GM19397 (cell line): ENCODE measurements around the gene SPATS2.

Experiments
- ATAC-seq: cut with Tn5 transposase; IDR thresholded peaks from one replicate; pipeline ENCODE4 v1.9.1; 2021; ENCODE audit warnings: mild to moderate bottlenecking, moderate library complexity; ENCODE audit not compliant: unreplicated experiment

SPATS2 gene

DNA sequence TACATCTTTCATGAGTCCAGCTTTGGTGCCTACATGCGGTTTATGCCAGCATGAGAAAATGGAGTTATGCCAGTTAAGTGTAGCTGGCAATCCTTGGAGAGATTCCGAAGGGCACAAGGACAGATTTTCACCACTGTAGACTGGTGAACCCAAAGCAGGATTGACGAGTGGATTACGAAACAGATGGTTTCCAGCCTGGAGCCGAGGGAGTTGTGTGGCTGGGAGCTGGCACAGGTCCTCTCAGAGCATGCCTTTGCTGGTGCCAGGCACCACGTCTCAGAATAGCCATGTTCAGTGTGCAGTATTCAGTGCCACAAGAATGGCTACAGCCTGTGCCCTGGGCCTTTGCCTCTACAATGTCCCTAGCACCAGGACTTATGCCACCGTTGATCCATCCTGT is 184.8 kb downstream of the SPATS2 start:
- no peak for ATAC-seq

DNA sequence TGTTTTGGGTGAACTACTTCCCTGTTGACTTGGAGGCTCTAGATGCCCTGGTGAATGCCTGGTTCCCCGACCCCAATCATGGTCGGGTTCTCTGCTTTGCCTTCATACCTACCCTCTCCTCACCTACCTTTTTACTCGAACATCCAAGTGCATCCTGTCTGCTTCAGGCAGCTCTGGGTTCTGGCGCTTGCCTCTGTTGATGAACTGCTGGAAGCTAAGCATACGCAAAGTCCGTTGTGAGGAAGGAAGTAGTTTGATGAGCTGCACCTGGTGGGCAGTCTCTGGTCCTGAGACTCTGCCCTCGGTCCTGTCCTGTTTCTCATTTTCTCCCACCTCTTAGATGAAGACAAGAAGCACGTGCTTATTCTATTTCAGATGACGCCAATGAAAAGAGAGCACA is 185.2 kb downstream of the SPATS2 start:
- no peak for ATAC-seq

DNA sequence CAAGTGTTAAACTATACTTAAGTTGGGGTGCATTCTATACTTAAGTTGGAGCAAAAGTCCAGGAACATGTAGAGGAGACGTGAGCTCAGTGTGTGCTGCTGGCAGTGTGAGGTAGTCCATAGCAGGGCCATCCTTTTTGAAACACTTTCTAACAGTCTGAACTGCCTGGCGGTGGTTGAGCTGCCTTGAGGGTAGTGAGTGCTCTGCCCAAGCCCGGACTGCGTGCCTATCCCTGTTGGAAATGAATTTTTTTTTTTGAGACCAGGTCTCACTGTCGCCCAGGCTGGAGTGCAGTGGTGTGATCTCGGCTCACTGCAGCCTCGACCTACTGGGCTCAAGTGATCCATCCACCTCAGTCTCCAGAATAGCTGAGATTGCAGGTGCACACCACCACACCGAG is 185.6 kb downstream of the SPATS2 start:
- ATAC-seq, result no peak

GRCh38 chr12:49553512-49554088 is 186.3 kb downstream of the SPATS2 start:
- no peak for ATAC-seq

DNA sequence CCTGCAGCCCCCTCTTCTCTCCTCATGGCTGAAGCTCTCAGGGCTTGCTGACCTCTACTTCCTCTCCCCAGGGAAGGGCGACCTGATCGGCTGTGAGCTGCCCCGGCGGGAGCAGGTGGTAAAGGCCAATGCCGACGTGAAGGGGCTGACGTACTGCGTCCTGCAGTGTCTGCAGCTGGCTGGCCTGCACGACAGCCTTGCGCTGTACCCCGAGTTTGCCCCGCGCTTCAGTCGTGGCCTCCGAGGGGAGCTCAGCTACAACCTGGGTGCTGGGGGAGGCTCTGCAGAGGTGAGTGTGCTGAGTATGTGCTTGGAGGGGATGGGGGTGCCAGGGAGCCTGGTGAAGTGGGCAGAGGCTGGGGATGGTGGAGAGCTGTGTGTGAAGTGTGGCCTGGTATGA is 187.0 kb downstream of the SPATS2 start:
- no peak for ATAC-seq

DNA sequence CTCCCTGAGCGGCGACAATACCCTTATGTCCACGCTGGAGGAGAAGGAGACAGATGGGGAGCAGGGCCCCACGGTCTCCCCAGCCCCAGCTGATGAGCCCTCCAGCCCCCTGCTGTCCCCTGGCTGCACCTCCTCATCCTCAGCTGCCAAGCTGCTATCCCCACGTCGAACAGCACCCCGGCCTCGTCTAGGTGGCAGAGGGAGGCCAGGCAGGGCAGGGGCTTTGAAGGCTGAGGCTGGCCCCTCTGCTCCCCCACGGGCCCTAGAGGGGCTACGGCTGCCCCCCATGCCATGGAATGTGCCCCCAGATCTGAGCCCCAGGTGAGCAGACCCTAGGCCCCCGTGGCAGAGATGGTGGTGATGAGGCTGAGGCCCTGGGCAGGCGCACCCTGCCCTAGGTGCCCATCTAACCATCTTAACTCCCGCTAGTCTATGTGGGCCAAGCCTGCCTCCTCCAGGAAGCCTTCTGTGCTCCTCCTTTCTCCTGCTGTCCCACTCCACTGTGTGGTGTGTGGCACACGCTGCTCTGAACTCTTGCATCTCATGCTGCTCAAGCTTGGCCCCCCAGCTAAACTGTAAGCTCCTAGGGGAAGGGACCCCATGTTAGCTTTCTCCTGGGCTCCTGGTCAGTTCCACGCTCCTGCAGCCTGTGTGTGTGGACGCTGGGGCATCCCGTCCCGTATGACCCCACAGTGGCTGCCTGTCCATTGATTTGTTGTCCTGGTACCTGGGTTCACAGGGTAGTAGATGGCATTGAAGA is 188.5 kb downstream of the SPATS2 start:
- ATAC-seq, result no peak

- ATAC-seq, result no peak
Observed at GRCh38 chr12:49556391-49557186, 189.3 kb downstream of the SPATS2 start.

GRCh38 chr12:49557187-49557916 is 190.1 kb downstream of the SPATS2 start:
- no peak for ATAC-seq

GRCh38 chr12:49557917-49558215 is 190.6 kb downstream of the SPATS2 start:
- no peak for ATAC-seq

DNA sequence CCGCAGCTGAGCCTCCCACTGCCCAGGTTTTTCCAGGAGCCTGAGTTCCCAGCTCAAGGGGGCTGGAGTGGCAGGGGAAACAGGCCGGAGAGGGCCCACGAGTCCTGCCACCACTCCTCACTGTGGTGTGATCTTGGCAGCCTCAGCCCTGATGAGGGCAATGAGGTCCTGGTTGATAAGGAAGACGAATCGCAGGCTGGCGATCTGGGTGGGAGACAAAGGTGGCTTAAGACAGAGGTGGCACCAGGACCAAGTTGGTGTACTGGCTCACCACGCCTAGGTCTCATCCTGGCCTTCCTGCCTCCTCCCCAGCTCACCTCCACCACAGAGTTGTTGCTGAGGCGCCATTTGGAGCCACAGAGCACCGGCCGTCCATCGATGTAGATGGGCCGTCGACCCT is 191.3 kb downstream of the SPATS2 start:
- no peak for ATAC-seq

GRCh38 chr12:49559011-49559675 is 191.9 kb downstream of the SPATS2 start:
- no peak for ATAC-seq

DNA sequence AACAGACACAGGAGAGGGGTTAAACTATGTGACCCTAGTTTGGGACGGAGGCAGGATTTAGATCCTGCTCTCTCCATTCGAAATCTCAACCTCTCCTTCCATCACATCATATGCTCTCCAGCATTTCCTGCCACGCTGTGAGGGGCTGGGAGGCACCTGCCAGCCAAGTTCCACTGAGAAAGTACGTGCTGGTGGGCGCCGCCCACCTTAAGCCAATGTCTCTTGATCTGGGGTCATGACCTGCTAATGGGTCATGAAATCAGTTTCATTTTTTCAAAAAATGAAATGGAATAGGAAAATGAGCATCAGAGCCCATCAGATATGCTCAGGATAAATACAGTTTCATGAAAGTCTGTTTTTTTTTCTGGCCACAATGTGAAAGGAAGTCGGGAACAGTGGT is 193.4 kb downstream of the SPATS2 start:
- ATAC-seq, result no peak

GRCh38 chr12:49562233-49562632 is 195.0 kb downstream of the SPATS2 start:
- ATAC-seq, result no peak

DNA sequence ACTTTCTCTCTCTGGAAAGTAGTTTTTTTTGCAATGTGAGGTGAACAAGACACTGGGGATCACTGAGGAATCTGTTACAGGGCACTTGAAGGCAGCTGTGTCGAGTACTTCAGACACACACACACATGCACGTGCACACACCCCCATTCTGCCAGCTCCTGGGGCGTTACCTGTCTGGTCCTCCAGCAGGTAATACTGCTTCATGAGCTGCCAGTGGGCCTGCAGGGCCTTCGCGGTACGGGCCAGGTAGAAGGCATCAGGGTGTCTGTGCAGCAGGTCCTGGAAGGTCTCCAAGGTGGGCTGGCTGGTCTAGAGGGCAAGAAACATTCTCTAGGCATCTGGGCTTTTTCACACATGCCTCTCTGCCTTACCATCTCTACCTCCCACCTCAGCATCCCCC is 195.6 kb downstream of the SPATS2 start:
- ATAC-seq, result no peak

DNA sequence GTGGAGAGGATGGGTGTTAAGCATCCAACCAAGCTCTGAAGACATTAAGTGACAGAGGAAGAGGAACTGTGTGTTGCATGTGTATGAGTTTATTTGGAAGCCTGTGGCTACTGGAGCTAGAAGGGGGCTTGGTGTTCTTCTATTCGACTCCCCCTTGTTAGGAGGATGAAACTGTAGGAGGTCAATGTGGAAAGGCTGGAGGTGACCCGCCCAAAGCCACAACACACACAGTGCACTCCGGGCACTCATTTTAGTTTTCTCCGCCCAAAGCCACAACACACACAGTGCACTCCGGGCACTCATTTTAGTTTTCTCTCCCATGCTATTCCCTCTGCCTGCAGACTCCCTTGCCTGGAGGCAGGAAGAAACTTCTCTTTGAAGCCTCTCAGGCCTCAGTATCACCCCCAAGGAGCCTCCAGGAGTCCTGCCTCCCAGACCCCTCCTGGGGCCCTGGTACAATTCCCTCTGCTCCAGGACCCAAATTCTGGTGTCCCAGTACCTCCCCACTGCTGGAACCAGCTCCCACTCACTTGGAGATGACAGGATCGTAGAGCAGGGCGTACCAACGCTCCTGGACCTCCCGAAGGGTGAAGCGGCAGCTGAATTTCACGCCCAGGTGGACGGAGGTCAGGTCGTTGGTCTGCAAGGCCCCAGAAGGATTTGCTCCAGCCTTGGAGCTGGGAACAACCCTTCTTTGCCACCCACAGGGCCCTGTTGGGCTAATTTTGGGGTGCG is 196.9 kb downstream of the SPATS2 start:
- ATAC-seq, result no peak

- no peak for ATAC-seq
Observed at GRCh38 chr12:49564686-49565405, 197.6 kb downstream of the SPATS2 start.

DNA sequence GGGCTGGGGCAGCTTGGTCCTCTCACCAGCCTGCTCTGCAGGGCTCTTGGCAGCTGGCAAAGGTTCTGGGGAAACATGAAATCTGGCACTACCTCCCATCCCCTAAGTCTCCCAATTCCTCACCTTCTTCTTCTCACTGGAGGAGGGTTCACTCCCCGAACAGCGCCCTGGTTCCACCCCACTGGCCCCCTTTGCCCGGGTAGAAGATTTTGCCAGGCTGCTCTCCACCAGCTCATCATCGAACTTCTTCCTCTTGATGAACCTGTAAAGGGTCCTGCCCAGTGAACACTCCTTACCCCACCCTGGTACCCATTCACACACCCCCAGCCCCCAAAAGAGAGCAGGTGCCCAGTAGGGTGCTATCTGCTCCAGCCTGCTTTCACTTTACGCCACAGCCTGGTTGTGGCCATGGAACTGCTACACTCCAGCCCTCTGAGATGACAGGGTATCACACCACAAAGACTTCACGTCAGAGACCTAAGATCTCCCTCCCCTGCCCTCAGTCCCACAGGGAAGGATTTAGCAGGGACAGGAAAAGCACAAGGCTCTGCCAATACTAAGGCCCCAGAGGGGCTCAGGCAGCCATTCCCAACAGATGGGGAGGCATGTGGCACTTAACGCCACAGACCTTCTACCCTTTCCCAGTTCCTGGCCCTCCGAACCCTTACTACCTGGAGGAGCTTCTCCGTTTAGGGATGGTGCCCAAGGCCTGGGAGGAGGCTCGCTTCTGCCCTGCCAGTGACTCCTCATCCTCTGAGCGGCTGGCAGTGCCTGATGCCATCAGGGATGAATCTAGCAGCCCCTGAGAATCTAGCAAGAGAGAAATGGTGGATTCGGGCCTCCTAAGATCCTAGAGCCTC is 198.4 kb downstream of the SPATS2 start:
- ATAC-seq, result no peak

DNA sequence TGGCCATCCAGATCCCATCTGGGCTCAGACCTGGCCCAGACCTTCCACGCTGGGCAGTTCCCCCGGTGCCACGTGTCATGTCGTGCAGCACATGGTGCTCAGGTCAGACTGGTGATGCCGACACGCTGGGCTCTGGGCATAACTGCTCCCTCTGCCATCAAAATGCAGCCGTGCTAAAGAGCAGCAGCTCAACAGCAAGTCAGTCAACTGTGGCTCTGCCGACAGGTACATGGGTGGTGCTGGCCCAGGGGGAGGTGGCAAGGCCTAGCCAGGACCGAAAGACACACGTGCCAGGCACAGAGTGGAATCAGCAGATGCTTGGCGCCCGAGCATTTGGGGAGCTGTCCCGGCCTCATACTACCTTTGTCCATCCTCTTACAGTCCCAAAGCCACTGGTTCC is 199.1 kb downstream of the SPATS2 start:
- ATAC-seq, result no peak

DNA sequence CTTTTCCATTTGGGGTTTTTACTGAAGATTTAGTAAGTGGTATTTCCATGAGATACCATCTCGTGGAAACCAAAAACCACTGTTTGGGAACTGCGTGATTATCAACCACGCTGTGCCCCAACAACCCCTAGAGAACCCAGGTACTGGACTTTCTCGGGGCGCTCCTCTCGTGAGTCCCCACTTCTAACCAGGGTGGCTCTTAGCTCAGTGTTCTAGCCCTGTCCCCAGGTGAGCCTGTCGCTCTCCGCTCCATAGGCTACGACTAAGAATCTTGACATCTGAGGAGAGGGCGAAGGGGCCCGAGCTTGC is 200.0 kb downstream of the SPATS2 start:
- peak; percentile 2 for ATAC-seq
